ENCODE results near the gene CYTIP. TPM values are rescaled to one million over a fixed set of nuclear protein-coding genes. Genes with fewer than 3 reads are reported as not detected.

The CYTIP gene
- polyA plus RNA-seq, 2 of the 4 experiments (the other 2 are of a cell fraction) = 0.34 TPM; not detected in 1

GRCh38 chr2:157421964-157422363, 21.9 kb downstream of the CYTIP start:
- Histone ChIP-seq H3K27ac (no peak overlapping the region), H3K4me3 (no peak overlapping the region), H3K4me2 (no peak overlapping the region), H3K9me3 (0 out of 3 replicates have a peak, but pooled peaks cover 2% of the 10 kb centered on the region), H3K4me1 (no peaks in the 10 kb centered on the region)
- CTCF ChIA-PET = interaction anchor here (1.0 kb wide), 1 partner anchor 120 kb away, joined by 3 read pairs; no protein-coding TSS in a partner anchor
- POLR2A ChIA-PET = no interaction called here
- no peak for DNase-seq (ENCODE audit: low read depth in 1 of 2, low spot score in 1 of 2)
- FAIRE-seq = no peak
- TF ChIP-seq CHD4 (IDR thresholded peaks at IDR 0.05; ENCODE audit: borderline replicate concordance) (no peak), ZC3H11A (IDR thresholded peaks at IDR 0.05) (no peak), RNF2 (IDR thresholded peaks at IDR 0.05; ENCODE audit: borderline replicate concordance, low read depth) (no peak), KDM5A (IDR thresholded peaks at IDR 0.05) (no peak), POLR2AphosphoS2 (conservative IDR thresholded peaks at IDR 0.05; ENCODE audit: low read length) (no peak), CBX8 (IDR thresholded peaks at IDR 0.05) (no peak), EHMT2 (IDR thresholded peaks at IDR 0.05; ENCODE audit: low read depth) (no peak), CBX2 (IDR thresholded peaks at IDR 0.05; ENCODE audit: borderline replicate concordance, low read depth) (no peak), FOSL2 (IDR thresholded peaks at IDR 0.05) (no peak), FOSL2 (CRISPR knock-in tag; IDR thresholded peaks at IDR 0.05) (no peak), RFX5 (IDR thresholded peaks at IDR 0.05) (no peak), HES2 (IDR thresholded peaks at IDR 0.05) (no peak), HOXB5 (CRISPR knock-in tag; IDR thresholded peaks at IDR 0.05) (no peak), SREBF2 (IDR thresholded peaks at IDR 0.05) (no peak), ESRRA (IDR thresholded peaks at IDR 0.05; ENCODE audit: borderline replicate concordance, low read length) (no peak), HDAC2 (IDR thresholded peaks at IDR 0.05) (no peak), GATA3 (IDR thresholded peaks at IDR 0.05; ENCODE audit: borderline replicate concordance) (no peak)
- 86% methylated on average over 3 of the region's 3 CpGs for WGBS (ENCODE audit: missing lambda C conversion rate)
- no peak for ATAC-seq

GRCh38 chr2:157421331-157421944, 22.5 kb downstream of the CYTIP start:
- DNase-seq (ENCODE audit: low read depth in 1 of 2, low spot score in 1 of 2) = no peak
- Histone ChIP-seq H3K4me2 (no peak overlapping the region), H3K4me1 (no peaks in the 10 kb centered on the region), H3K4me3 (no peak overlapping the region), H3K27ac (no peak overlapping the region), H3K9me3 (0 out of 3 replicates have a peak, but pooled peaks cover under 1% of the 10 kb centered on the region)
- no peak for ATAC-seq
- ChIA-PET CTCF (interaction anchor here (1.0 kb wide), 1 partner anchor 119 kb away, joined by 3 read pairs; no protein-coding TSS in a partner anchor), POLR2A (no interaction called here)
- 46% methylated on average over 2 of the region's 2 CpGs for WGBS (ENCODE audit: missing lambda C conversion rate)
- TF ChIP-seq, protein P1, sequence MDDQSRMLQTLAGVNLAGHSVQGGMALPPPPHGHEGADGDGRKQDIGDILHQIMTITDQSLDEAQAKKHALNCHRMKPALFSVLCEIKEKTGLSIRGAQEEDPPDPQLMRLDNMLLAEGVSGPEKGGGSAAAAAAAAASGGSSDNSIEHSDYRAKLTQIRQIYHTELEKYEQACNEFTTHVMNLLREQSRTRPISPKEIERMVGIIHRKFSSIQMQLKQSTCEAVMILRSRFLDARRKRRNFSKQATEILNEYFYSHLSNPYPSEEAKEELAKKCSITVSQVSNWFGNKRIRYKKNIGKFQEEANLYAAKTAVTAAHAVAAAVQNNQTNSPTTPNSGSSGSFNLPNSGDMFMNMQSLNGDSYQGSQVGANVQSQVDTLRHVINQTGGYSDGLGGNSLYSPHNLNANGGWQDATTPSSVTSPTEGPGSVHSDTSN (IDR thresholded peaks at IDR 0.05) = no peak
- TF ChIP-seq RNF2 (IDR thresholded peaks at IDR 0.05; ENCODE audit: borderline replicate concordance, low read depth) (no peak), JUN (IDR thresholded peaks at IDR 0.05) (no peak), CBX2 (IDR thresholded peaks at IDR 0.05; ENCODE audit: borderline replicate concordance, low read depth) (no peak), RAD21 (conservative IDR thresholded peaks at IDR 0.05 in 1 of 2, IDR thresholded peaks at IDR 0.05 in 1 of 2) (no peak), NR3C1 (IDR thresholded peaks at IDR 0.05) (no peak)
- TF ChIP-seq, protein P2, sequence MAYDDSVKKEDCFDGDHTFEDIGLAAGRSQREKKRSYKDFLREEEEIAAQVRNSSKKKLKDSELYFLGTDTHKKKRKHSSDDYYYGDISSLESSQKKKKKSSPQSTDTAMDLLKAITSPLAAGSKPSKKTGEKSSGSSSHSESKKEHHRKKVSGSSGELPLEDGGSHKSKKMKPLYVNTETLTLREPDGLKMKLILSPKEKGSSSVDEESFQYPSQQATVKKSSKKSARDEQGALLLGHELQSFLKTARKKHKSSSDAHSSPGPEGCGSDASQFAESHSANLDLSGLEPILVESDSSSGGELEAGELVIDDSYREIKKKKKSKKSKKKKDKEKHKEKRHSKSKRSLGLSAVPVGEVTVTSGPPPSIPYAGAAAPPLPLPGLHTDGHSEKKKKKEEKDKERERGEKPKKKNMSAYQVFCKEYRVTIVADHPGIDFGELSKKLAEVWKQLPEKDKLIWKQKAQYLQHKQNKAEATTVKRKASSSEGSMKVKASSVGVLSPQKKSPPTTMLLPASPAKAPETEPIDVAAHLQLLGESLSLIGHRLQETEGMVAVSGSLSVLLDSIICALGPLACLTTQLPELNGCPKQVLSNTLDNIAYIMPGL (CRISPR knock-in tag; IDR thresholded peaks at IDR 0.05; ENCODE audit: borderline replicate concordance) = no peak
- no peak for FAIRE-seq

Measured in A549 (cell line).